ENCODE data around the gene ASCC1. TPM values are rescaled to one million over a fixed set of nuclear protein-coding genes. Genes with fewer than 3 reads are reported as not detected.

Gene ASCC1
- total RNA-seq, 6 experiments from 2014 or later = 21.0 to 29.6 (median 25.3) TPM

- Mint-ChIP-seq H3K4me3 (no peak overlapping the region), H3K27ac (no peak overlapping the region), H3K9me3 (no peaks in the 10 kb centered on the region), H3K27me3 (ENCODE audit: insufficient read depth) (no peaks in the 10 kb centered on the region; the same call in 1 of the 2 replicates), H3K4me1 (ENCODE audit: low read depth) (no peaks in the 10 kb centered on the region), H3K36me3 (ENCODE audit: low read depth) (peaks cover 12% of the 10 kb centered on the region; the same call in 1 of the 2 replicates)
- DNase-seq = no peak
- TF ChIP-seq CTCF (IDR thresholded peaks at IDR 0.05) = no peak
Measured at GRCh38 chr10:72206511-72207229, 9.4 kb downstream of the ASCC1 start.

GRCh38 chr10:72204724-72205123 is 11.4 kb downstream of the ASCC1 start:
- H3K36me3 Mint-ChIP-seq (ENCODE audit: low read depth) = peaks cover 5% of the 10 kb centered on the region
- H3K27ac Mint-ChIP-seq = no peak overlapping the region
- H3K4me1 Mint-ChIP-seq (ENCODE audit: low read depth) = no peaks in the 10 kb centered on the region
- H3K4me3 Mint-ChIP-seq = no peak overlapping the region
- H3K9me3 Mint-ChIP-seq = no peaks in the 10 kb centered on the region
- no peaks in the 10 kb centered on the region; the same call in 1 of the 2 replicates for H3K27me3 Mint-ChIP-seq (ENCODE audit: insufficient read depth)
- TF ChIP-seq CTCF (IDR thresholded peaks at IDR 0.05) = no peak
- DNase-seq = no peak

GRCh38 chr10:72204296-72204695 is 11.8 kb downstream of the ASCC1 start:
- H3K27me3 Mint-ChIP-seq (ENCODE audit: insufficient read depth) = no peaks in the 10 kb centered on the region; the same call in 1 of the 2 replicates
- H3K36me3 Mint-ChIP-seq (ENCODE audit: low read depth) = peaks cover 9% of the 10 kb centered on the region
- no peaks in the 10 kb centered on the region for H3K9me3 Mint-ChIP-seq
- no peaks in the 10 kb centered on the region for H3K4me1 Mint-ChIP-seq (ENCODE audit: low read depth)
- DNase-seq = no peak
- no peak overlapping the region for H3K27ac Mint-ChIP-seq
- no peak for TF ChIP-seq CTCF (IDR thresholded peaks at IDR 0.05)
- no peak overlapping the region for H3K4me3 Mint-ChIP-seq

DNA sequence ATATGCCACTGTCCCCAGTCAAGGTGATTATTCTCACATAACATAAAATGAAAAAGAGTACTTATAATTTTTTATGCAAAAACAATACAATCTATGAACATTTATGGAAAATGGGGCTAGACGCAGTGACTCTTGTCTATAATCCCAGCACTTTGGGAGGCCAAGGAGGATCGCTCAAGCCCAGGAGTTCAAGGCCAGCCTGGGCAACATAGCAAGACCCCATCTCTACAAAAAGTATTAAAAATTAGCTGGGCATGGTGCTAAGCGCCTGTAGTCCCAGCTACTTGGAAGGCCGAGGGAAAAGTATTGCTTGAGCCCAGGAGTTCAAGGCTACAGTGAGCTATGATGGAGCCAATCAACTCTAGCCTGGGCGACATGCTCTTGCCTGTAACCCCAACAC is 14.8 kb downstream of the ASCC1 start:
- no peak overlapping the region for H3K27ac Mint-ChIP-seq
- no peak for TF ChIP-seq CTCF (IDR thresholded peaks at IDR 0.05)
- peaks cover 16% of the 10 kb centered on the region for H3K36me3 Mint-ChIP-seq (ENCODE audit: low read depth)
- peaks cover 6% of the 10 kb centered on the region for H3K4me1 Mint-ChIP-seq (ENCODE audit: low read depth)
- no peaks in the 10 kb centered on the region for H3K9me3 Mint-ChIP-seq
- DNase-seq = no peak
- H3K27me3 Mint-ChIP-seq (ENCODE audit: insufficient read depth) = no peaks in the 10 kb centered on the region; the same call in 1 of the 2 replicates
- H3K4me3 Mint-ChIP-seq = no peak overlapping the region

- H3K9me3 Mint-ChIP-seq = no peaks in the 10 kb centered on the region
- H3K4me3 Mint-ChIP-seq = no peak overlapping the region
- H3K4me1 Mint-ChIP-seq (ENCODE audit: low read depth) = peaks cover 6% of the 10 kb centered on the region
- peaks cover 16% of the 10 kb centered on the region for H3K36me3 Mint-ChIP-seq (ENCODE audit: low read depth)
- DNase-seq = no peak
- H3K27ac Mint-ChIP-seq = no peak overlapping the region
- no peaks in the 10 kb centered on the region; the same call in 1 of the 2 replicates for H3K27me3 Mint-ChIP-seq (ENCODE audit: insufficient read depth)
- TF ChIP-seq CTCF (IDR thresholded peaks at IDR 0.05) = no peak
Measured at GRCh38 chr10:72200883-72201282, 15.2 kb downstream of the ASCC1 start.
